Ishikawa (cell line): Measurements from ENCODE around the gene CACNA1C.

Source experiments
- CEBPB ChIP-seq: IDR thresholded peaks from 2 replicates; pipeline ENCODE4 v1.6.1; 2012
- EGR1 ChIP-seq: IDR thresholded peaks from 2 replicates; pipeline ENCODE4 v1.6.1; 2012
- EP300 ChIP-seq: IDR thresholded peaks from 2 replicates; pipeline ENCODE4 v1.6.1; 2012; ENCODE audit warnings: borderline replicate concordance
- MAX ChIP-seq: IDR thresholded peaks from 2 replicates; pipeline ENCODE4 v1.6.1; 2012
- RAD21 ChIP-seq: IDR thresholded peaks from 2 replicates; pipeline ENCODE4 v1.6.1; 2012; ENCODE audit warnings: low read depth
- TAF1 ChIP-seq: IDR thresholded peaks from 2 replicates; pipeline ENCODE4 v1.6.1; 2012; ENCODE audit warnings: low read depth, mild to moderate bottlenecking
- USF1 ChIP-seq: IDR thresholded peaks from 2 replicates; pipeline ENCODE4 v1.6.1; 2012
- YY1 ChIP-seq: IDR thresholded peaks from 2 replicates; pipeline ENCODE4 v1.6.1; 2012; ENCODE audit warnings: low read depth
- TF ChIP-seq, protein P1 (sequence below): IDR thresholded peaks from 2 replicates; pipeline ENCODE4 v1.6.1; 2012; ENCODE audit warnings: low read depth, mild to moderate bottlenecking

DNA sequence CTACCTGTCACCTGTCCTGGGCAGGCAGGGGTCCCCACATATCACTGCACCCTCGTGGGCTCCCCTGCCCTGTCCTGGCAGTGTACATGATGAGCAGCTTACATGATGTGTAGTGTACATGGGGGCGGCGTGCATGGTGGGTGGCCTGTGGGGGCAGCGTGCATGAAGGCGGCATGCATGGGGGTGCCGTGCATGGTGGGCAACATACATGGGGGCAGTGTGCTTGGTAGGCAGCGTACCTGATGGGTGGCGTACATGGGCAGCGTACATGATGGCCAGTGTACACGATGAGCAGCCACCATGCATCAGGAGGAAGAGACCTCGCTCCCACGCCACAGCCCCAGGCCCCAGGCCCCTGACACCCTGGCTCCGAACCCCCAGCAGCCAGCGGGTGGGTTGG lies 266.3 kb downstream of the CACNA1C start:
- TF ChIP-seq EGR1 (no peak), EP300 (no peak), YY1 (no peak), RAD21 (no peak), USF1 (no peak), TAF1 (no peak), CEBPB (no peak), MAX (no peak)
- TF ChIP-seq, protein P1, sequence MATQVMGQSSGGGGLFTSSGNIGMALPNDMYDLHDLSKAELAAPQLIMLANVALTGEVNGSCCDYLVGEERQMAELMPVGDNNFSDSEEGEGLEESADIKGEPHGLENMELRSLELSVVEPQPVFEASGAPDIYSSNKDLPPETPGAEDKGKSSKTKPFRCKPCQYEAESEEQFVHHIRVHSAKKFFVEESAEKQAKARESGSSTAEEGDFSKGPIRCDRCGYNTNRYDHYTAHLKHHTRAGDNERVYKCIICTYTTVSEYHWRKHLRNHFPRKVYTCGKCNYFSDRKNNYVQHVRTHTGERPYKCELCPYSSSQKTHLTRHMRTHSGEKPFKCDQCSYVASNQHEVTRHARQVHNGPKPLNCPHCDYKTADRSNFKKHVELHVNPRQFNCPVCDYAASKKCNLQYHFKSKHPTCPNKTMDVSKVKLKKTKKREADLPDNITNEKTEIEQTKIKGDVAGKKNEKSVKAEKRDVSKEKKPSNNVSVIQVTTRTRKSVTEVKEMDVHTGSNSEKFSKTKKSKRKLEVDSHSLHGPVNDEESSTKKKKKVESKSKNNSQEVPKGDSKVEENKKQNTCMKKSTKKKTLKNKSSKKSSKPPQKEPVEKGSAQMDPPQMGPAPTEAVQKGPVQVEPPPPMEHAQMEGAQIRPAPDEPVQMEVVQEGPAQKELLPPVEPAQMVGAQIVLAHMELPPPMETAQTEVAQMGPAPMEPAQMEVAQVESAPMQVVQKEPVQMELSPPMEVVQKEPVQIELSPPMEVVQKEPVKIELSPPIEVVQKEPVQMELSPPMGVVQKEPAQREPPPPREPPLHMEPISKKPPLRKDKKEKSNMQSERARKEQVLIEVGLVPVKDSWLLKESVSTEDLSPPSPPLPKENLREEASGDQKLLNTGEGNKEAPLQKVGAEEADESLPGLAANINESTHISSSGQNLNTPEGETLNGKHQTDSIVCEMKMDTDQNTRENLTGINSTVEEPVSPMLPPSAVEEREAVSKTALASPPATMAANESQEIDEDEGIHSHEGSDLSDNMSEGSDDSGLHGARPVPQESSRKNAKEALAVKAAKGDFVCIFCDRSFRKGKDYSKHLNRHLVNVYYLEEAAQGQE, result no peak
